Activated naive CD4-positive, alpha-beta T cell treated with anti-CD3 and anti-CD28 coated beads, Interleukin-2, amount 50 U/mL, for 24 hours (primary cell): ENCODE measurements around the gene CCER1.

Experiments
- H3K27ac Mint-ChIP-seq: one replicate; pipeline ENCODE4 v1.8.0; 2021; ENCODE audit warnings: mild to moderate bottlenecking, mixed read lengths
- H3K27me3 Mint-ChIP-seq: one replicate; pipeline ENCODE4 v1.8.0; 2021; ENCODE audit warnings: mixed read lengths
- H3K36me3 Mint-ChIP-seq: one replicate; pipeline ENCODE4 v1.8.0; 2021; ENCODE audit warnings: mixed read lengths
- H3K4me1 Mint-ChIP-seq: one replicate; pipeline ENCODE4 v1.8.0; 2021; ENCODE audit warnings: mixed read lengths
- H3K4me3 Mint-ChIP-seq: one replicate; pipeline ENCODE4 v1.8.0; 2021; ENCODE audit warnings: mild to moderate bottlenecking, mixed read lengths
- H3K9me3 Mint-ChIP-seq: one replicate; pipeline ENCODE4 v1.8.0; 2021; ENCODE audit warnings: mixed read lengths

Gene CCER1

GRCh38 chr12:90915353-90915752 is 39.6 kb downstream of the CCER1 start:
- Mint-ChIP-seq H3K36me3 (no peaks in the 10 kb centered on the region), H3K9me3 (peaks cover 4% of the 10 kb centered on the region), H3K4me3 (no peak overlapping the region), H3K27ac (no peak overlapping the region), H3K27me3 (peaks cover 6% of the 10 kb centered on the region), H3K4me1 (no peaks in the 10 kb centered on the region)

GRCh38 chr12:90910958-90911357 is 44.0 kb downstream of the CCER1 start:
- Mint-ChIP-seq H3K4me1 (no peaks in the 10 kb centered on the region), H3K36me3 (no peaks in the 10 kb centered on the region), H3K9me3 (peaks cover 4% of the 10 kb centered on the region), H3K27me3 (peaks cover 4% of the 10 kb centered on the region), H3K4me3 (no peak overlapping the region), H3K27ac (no peak overlapping the region)

DNA sequence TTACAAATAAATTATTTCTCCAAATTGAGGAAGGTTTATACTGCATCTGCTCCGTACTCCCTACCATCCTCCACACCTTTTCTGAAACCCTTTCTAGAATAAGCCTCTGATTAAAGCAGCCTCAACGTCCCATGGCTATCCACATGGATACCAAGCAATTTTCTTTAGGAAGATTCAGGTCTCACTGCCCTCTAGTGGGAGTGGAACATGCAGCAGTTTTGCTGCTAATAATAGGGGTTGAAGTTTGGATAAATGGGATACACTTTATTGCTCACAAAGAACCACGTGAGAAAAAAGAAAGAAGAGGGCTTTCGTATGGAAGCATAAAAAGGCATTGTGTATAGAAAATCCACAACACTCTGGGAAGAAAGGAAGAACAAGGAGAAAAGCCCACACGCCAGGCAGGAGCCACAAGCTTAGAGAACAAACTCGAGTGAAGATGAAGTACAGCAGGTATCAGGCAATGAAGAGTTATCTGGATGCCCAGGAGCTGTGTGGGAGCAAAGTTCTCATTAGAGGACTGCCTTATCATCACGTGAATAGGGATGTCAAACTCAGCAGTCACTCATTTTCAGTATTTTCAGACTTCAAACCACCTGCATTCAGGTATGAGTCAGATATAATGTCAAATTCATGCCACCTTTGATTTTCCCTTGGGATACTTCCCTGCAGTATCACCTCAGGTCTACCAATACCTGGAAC is 45.8 kb downstream of the CCER1 start:
- no peaks in the 10 kb centered on the region for H3K36me3 Mint-ChIP-seq
- H3K27me3 Mint-ChIP-seq, result peaks cover 5% of the 10 kb centered on the region
- H3K9me3 Mint-ChIP-seq, result no peaks in the 10 kb centered on the region
- no peak overlapping the region for H3K4me3 Mint-ChIP-seq
- no peak overlapping the region for H3K27ac Mint-ChIP-seq
- H3K4me1 Mint-ChIP-seq, result no peaks in the 10 kb centered on the region

- no peak overlapping the region for H3K27ac Mint-ChIP-seq
- H3K4me1 Mint-ChIP-seq, result no peaks in the 10 kb centered on the region
Measured at GRCh38 chr12:90908465-90908864, 46.5 kb downstream of the CCER1 start.

DNA sequence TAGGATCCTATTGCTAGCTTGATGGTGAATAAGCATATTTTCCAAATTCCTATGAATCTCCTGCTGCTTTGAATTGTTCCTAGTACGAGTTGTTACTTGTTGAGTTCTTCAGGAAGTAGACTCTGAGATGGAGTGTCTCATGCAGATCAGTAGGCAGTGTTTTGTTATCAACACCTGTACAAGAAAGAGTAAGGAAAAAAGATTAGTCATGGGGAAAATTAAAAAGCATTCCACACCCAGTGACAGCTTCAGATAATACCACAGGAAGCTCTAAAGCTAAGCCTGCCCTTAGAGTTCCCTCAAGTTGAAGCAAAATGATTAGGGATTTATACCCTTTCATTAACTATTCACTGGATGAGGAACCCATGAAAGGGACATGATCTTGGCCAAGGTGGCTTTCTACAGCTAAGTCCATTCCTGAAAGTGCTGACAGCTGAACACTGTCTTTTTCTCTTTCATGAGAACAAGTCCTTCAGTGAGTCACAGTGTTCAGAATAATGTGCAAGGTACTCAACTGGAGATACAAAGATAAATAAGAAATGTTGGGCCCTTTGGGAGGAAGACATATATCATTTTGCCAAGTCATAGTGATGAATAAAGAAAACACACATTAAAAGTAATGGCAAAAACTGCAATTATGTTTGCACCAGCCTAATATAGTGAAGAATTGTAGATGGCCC is 49.1 kb downstream of the CCER1 start:
- Mint-ChIP-seq H3K27ac (no peak overlapping the region), H3K27me3 (peaks cover 5% of the 10 kb centered on the region), H3K36me3 (no peaks in the 10 kb centered on the region), H3K4me1 (no peaks in the 10 kb centered on the region), H3K4me3 (no peak overlapping the region), H3K9me3 (no peaks in the 10 kb centered on the region)

More at GRCh38 chr12:90908465-90908864, 46.5 kb downstream of the CCER1 start:
- no peak overlapping the region for H3K4me3 Mint-ChIP-seq
- H3K27me3 Mint-ChIP-seq, result peaks cover 5% of the 10 kb centered on the region
- no peaks in the 10 kb centered on the region for H3K36me3 Mint-ChIP-seq
- H3K9me3 Mint-ChIP-seq, result no peaks in the 10 kb centered on the region

GRCh38 chr12:90902596-90902995 is 52.4 kb downstream of the CCER1 start:
- H3K4me3 Mint-ChIP-seq, result no peak overlapping the region
- no peak overlapping the region for H3K27ac Mint-ChIP-seq
- no peaks in the 10 kb centered on the region for H3K4me1 Mint-ChIP-seq
- H3K27me3 Mint-ChIP-seq, result peaks cover 4% of the 10 kb centered on the region
- no peaks in the 10 kb centered on the region for H3K36me3 Mint-ChIP-seq
- H3K9me3 Mint-ChIP-seq, result no peaks in the 10 kb centered on the region
